Measurements from ENCODE around the gene PON3.

Gene PON3

GRCh38 chr7:95396136-95397032 lies at the start of gene PON3:
TSS of gene PON3 (minus strand) at chr7:95396375. CDS start at chr7:95396350, 25 bp downstream.
- H3K4me1 ChIP-seq (ENCODE audit: control insufficient read depth, insufficient read depth, low read length), result peaks cover 5% of the 10 kb centered on the region
- H3K36me3 ChIP-seq (ENCODE audit: control insufficient read depth, insufficient read depth, low read length, severe bottlenecking), result no peaks in the 10 kb centered on the region
- H3K4me3 ChIP-seq (ENCODE audit: low read length), result peak within 1 kb of the TSS; percentile 76
- no peaks in the 10 kb centered on the region for H3K9me3 ChIP-seq (ENCODE audit: control insufficient read depth, low read length)
- H3K9ac ChIP-seq (ENCODE audit: low read length), result peak within 1 kb of the TSS; percentile 59
- no peak for DNase-seq (ENCODE audit: low read depth)
- peaks cover 7% of the 10 kb centered on the region for H3K27me3 ChIP-seq (replicated peaks; ENCODE audit: control insufficient read depth, insufficient read depth, low read length)

GRCh38 chr7:95444796-95445195 lies 48.6 kb upstream of the PON3 start:
- Histone ChIP-seq H3K9ac (ENCODE audit: low read length) (no peak overlapping the region), H3K4me3 (ENCODE audit: low read length) (no peak overlapping the region), H3K4me1 (ENCODE audit: control insufficient read depth, insufficient read depth, low read length) (peaks cover 4% of the 10 kb centered on the region), H3K27me3 (replicated peaks; ENCODE audit: control insufficient read depth, insufficient read depth, low read length) (no peaks in the 10 kb centered on the region), H3K9me3 (ENCODE audit: control insufficient read depth, low read length) (no peaks in the 10 kb centered on the region), H3K36me3 (ENCODE audit: control insufficient read depth, insufficient read depth, low read length, severe bottlenecking) (no peaks in the 10 kb centered on the region)
- DNase-seq (ENCODE audit: low read depth), result no peak

GRCh38 chr7:95441042-95441823 lies 45.1 kb upstream of the PON3 start:
- Histone ChIP-seq H3K9ac (ENCODE audit: low read length) (no peak overlapping the region), H3K9me3 (ENCODE audit: control insufficient read depth, low read length) (no peaks in the 10 kb centered on the region), H3K4me1 (ENCODE audit: control insufficient read depth, insufficient read depth, low read length) (peaks cover 8% of the 10 kb centered on the region), H3K36me3 (ENCODE audit: control insufficient read depth, insufficient read depth, low read length, severe bottlenecking) (no peaks in the 10 kb centered on the region), H3K27me3 (replicated peaks; ENCODE audit: control insufficient read depth, insufficient read depth, low read length) (no peaks in the 10 kb centered on the region), H3K4me3 (ENCODE audit: low read length) (no peak overlapping the region)
- no peak for DNase-seq (ENCODE audit: low read depth)

- Histone ChIP-seq H3K27me3 (replicated peaks; ENCODE audit: control insufficient read depth, insufficient read depth, low read length) (no peaks in the 10 kb centered on the region), H3K4me1 (ENCODE audit: control insufficient read depth, insufficient read depth, low read length) (peaks cover 8% of the 10 kb centered on the region), H3K9ac (ENCODE audit: low read length) (no peak overlapping the region), H3K36me3 (ENCODE audit: control insufficient read depth, insufficient read depth, low read length, severe bottlenecking) (no peaks in the 10 kb centered on the region), H3K4me3 (ENCODE audit: low read length) (no peak overlapping the region), H3K9me3 (ENCODE audit: control insufficient read depth, low read length) (no peaks in the 10 kb centered on the region)
- DNase-seq (ENCODE audit: low read depth), result no peak
Measured at GRCh38 chr7:95440394-95441038, 44.3 kb upstream of the PON3 start.

GRCh38 chr7:95436407-95436806 lies 40.2 kb upstream of the PON3 start:
- no peak for DNase-seq (ENCODE audit: low read depth)
- Histone ChIP-seq H3K27me3 (replicated peaks; ENCODE audit: control insufficient read depth, insufficient read depth, low read length) (no peaks in the 10 kb centered on the region), H3K4me3 (ENCODE audit: low read length) (no peak overlapping the region), H3K9ac (ENCODE audit: low read length) (no peak overlapping the region), H3K36me3 (ENCODE audit: control insufficient read depth, insufficient read depth, low read length, severe bottlenecking) (no peaks in the 10 kb centered on the region), H3K9me3 (ENCODE audit: control insufficient read depth, low read length) (no peaks in the 10 kb centered on the region), H3K4me1 (ENCODE audit: control insufficient read depth, insufficient read depth, low read length) (peaks cover 17% of the 10 kb centered on the region)

GRCh38 chr7:95435422-95435780 lies 39.2 kb upstream of the PON3 start:
- no peaks in the 10 kb centered on the region for H3K9me3 ChIP-seq (ENCODE audit: control insufficient read depth, low read length)
- no peaks in the 10 kb centered on the region for H3K36me3 ChIP-seq (ENCODE audit: control insufficient read depth, insufficient read depth, low read length, severe bottlenecking)
- no peak for DNase-seq (ENCODE audit: low read depth)
- peak overlapping the region; percentile 90 for H3K4me3 ChIP-seq (ENCODE audit: low read length)
- H3K27me3 ChIP-seq (replicated peaks; ENCODE audit: control insufficient read depth, insufficient read depth, low read length), result no peaks in the 10 kb centered on the region
- H3K9ac ChIP-seq (ENCODE audit: low read length), result peak overlapping the region; percentile 92
- H3K4me1 ChIP-seq (ENCODE audit: control insufficient read depth, insufficient read depth, low read length), result peaks cover 15% of the 10 kb centered on the region

GRCh38 chr7:95434557-95435421 lies 38.6 kb upstream of the PON3 start, which contains the start of gene PON2:
TSS of gene PON2 (minus strand) at chr7:95435028. CDS start at chr7:95434951, 77 bp downstream.
- Histone ChIP-seq H3K4me3 (ENCODE audit: low read length) (peak within 1 kb of the TSS; percentile 90), H3K9ac (ENCODE audit: low read length) (peak within 1 kb of the TSS; percentile 92), H3K27me3 (replicated peaks; ENCODE audit: control insufficient read depth, insufficient read depth, low read length) (no peaks in the 10 kb centered on the region), H3K9me3 (ENCODE audit: control insufficient read depth, low read length) (no peaks in the 10 kb centered on the region), H3K36me3 (ENCODE audit: control insufficient read depth, insufficient read depth, low read length, severe bottlenecking) (no peaks in the 10 kb centered on the region), H3K4me1 (ENCODE audit: control insufficient read depth, insufficient read depth, low read length) (peaks cover 13% of the 10 kb centered on the region)
- DNase-seq (ENCODE audit: low read depth), result peak; percentile 90

GRCh38 chr7:95433952-95434556 lies 37.9 kb upstream of the PON3 start:
- H3K36me3 ChIP-seq (ENCODE audit: control insufficient read depth, insufficient read depth, low read length, severe bottlenecking), result no peaks in the 10 kb centered on the region
- H3K4me3 ChIP-seq (ENCODE audit: low read length), result peak overlapping the region; percentile 90
- H3K9me3 ChIP-seq (ENCODE audit: control insufficient read depth, low read length), result no peaks in the 10 kb centered on the region
- DNase-seq (ENCODE audit: low read depth), result no peak
- peak overlapping the region; percentile 92 for H3K9ac ChIP-seq (ENCODE audit: low read length)
- H3K4me1 ChIP-seq (ENCODE audit: control insufficient read depth, insufficient read depth, low read length), result peaks cover 13% of the 10 kb centered on the region
- no peaks in the 10 kb centered on the region for H3K27me3 ChIP-seq (replicated peaks; ENCODE audit: control insufficient read depth, insufficient read depth, low read length)

GRCh38 chr7:95433129-95433528 lies 37.0 kb upstream of the PON3 start:
- Histone ChIP-seq H3K36me3 (ENCODE audit: control insufficient read depth, insufficient read depth, low read length, severe bottlenecking) (no peaks in the 10 kb centered on the region), H3K9me3 (ENCODE audit: control insufficient read depth, low read length) (no peaks in the 10 kb centered on the region), H3K4me1 (ENCODE audit: control insufficient read depth, insufficient read depth, low read length) (peaks cover 9% of the 10 kb centered on the region), H3K27me3 (replicated peaks; ENCODE audit: control insufficient read depth, insufficient read depth, low read length) (no peaks in the 10 kb centered on the region), H3K4me3 (ENCODE audit: low read length) (no peak overlapping the region), H3K9ac (ENCODE audit: low read length) (no peak overlapping the region)
- DNase-seq (ENCODE audit: low read depth), result no peak

- H3K4me3 ChIP-seq (ENCODE audit: low read length), result no peak overlapping the region
- no peak overlapping the region for H3K9ac ChIP-seq (ENCODE audit: low read length)
- H3K27me3 ChIP-seq (replicated peaks; ENCODE audit: control insufficient read depth, insufficient read depth, low read length), result no peaks in the 10 kb centered on the region
- peaks cover 9% of the 10 kb centered on the region for H3K4me1 ChIP-seq (ENCODE audit: control insufficient read depth, insufficient read depth, low read length)
- no peaks in the 10 kb centered on the region for H3K9me3 ChIP-seq (ENCODE audit: control insufficient read depth, low read length)
- no peaks in the 10 kb centered on the region for H3K36me3 ChIP-seq (ENCODE audit: control insufficient read depth, insufficient read depth, low read length, severe bottlenecking)
- no peak for DNase-seq (ENCODE audit: low read depth)
Measured at GRCh38 chr7:95432606-95433005, 36.4 kb upstream of the PON3 start.
